Natural killer cell treated with Interleukin-12 subunit alpha and Interleukin-12 subunit beta and Interleukin-15 and Interleukin-18, amount 100 ng/mL, for 72 hours (primary cell): ENCODE data around the gene CIZ1. TPM values are rescaled to one million over a fixed set of nuclear protein-coding genes. Genes with fewer than 3 reads are reported as not detected.

Source experiments
- ATAC-seq, 2 donors: fragments of 150-1000 bp; cut with Tn5 transposase in 1 of 2; sonication (Bioruptor Pico), chemical (Tn5 transposase) in 1 of 2; 2 replicates each; pipeline ENCODE4 v1.10.0; 2021
- DNase-seq: peaks from one replicate; pipeline ENCODE4 v3.0.0; 2022; ENCODE audit warnings: low spot score
- H3K27ac Mint-ChIP-seq, 2 donors: 1 replicate in 1 of 2; 2 replicates in 1 of 2; pipeline ENCODE4 v1.8.0; 2022; ENCODE audit warnings: mixed read lengths in 2 of 2, mild to moderate bottlenecking in 1 of 2, moderate library complexity in 1 of 2
- H3K27me3 Mint-ChIP-seq, 2 donors: 1 replicate in 1 of 2; 2 replicates in 1 of 2; pipeline ENCODE4 v1.8.0; 2022; ENCODE audit warnings: mixed read lengths in 2 of 2
- H3K36me3 Mint-ChIP-seq: one replicate; pipeline ENCODE4 v1.8.0; 2022; ENCODE audit warnings: mixed read lengths
- H3K4me1 Mint-ChIP-seq, 2 donors: 1 replicate in 1 of 2; 2 replicates in 1 of 2; pipeline ENCODE4 v1.8.0; 2022; ENCODE audit warnings: low read depth in 2 of 2, mixed read lengths in 2 of 2, mild to moderate bottlenecking in 1 of 2
- H3K4me3 Mint-ChIP-seq: one replicate; pipeline ENCODE4 v1.8.0; 2022; ENCODE audit warnings: mixed read lengths
- H3K9me3 Mint-ChIP-seq: 2 replicates; pipeline ENCODE4 v1.8.0; 2022; ENCODE audit warnings: mixed read lengths
- total RNA-seq, 2 donors: library from RNA; stranded (reverse); gene quantifications; one replicate each; pipeline ENCODE4 v1.2.3, GENCODE V29; 2022

CIZ1 gene
- total RNA-seq, 2 donors from 2014 or later, result 114 to 135 TPM

- H3K9me3 Mint-ChIP-seq, result no peaks in the 10 kb centered on the region
- no peak for DNase-seq
- peak overlapping the region; percentile 85 for H3K4me3 Mint-ChIP-seq
- H3K4me1 Mint-ChIP-seq, result peaks cover 16 to 18% of the 10 kb centered on the region in 2 donors
- ATAC-seq, result peak; percentile 2 to 46
- H3K27me3 Mint-ChIP-seq, result no peaks in the 10 kb centered on the region
- peak overlapping the region; percentile 72 to 87 for H3K27ac Mint-ChIP-seq
- H3K36me3 Mint-ChIP-seq, result no peaks in the 10 kb centered on the region
Observed at GRCh38 chr9:128159522-128159783, 31.9 kb downstream of the CIZ1 start.

- peak; percentile 56 for DNase-seq
Observed at GRCh38 chr9:128155736-128156500, 35.5 kb downstream of the CIZ1 start.

GRCh38 chr9:128153947-128154695 lies 37.3 kb downstream of the CIZ1 start:
- no peak overlapping the region for H3K27ac Mint-ChIP-seq
- H3K4me1 Mint-ChIP-seq, result peaks cover 0 to under 1% of the 10 kb centered on the region in 2 donors
- ATAC-seq (no peak), DNase-seq (no peak)
- H3K4me3 Mint-ChIP-seq, result no peak overlapping the region
- no peaks in the 10 kb centered on the region for H3K27me3 Mint-ChIP-seq
- H3K36me3 Mint-ChIP-seq, result no peaks in the 10 kb centered on the region
- H3K9me3 Mint-ChIP-seq, result no peaks in the 10 kb centered on the region

More at GRCh38 chr9:128155736-128156500, 35.5 kb downstream of the CIZ1 start:
- Mint-ChIP-seq H3K27ac (peak overlapping the region in 1 of 2 donors; percentile 4), H3K27me3 (no peaks in the 10 kb centered on the region), H3K4me1 (peaks cover 5 to 6% of the 10 kb centered on the region in 2 donors), H3K9me3 (no peaks in the 10 kb centered on the region), H3K36me3 (no peaks in the 10 kb centered on the region), H3K4me3 (no peak overlapping the region)
- ATAC-seq, result no peak

- DNase-seq (no peak), ATAC-seq (no peak)
- Mint-ChIP-seq H3K27me3 (no peaks in the 10 kb centered on the region), H3K4me1 (no peaks in the 10 kb centered on the region), H3K4me3 (no peak overlapping the region), H3K9me3 (no peaks in the 10 kb centered on the region), H3K27ac (no peak overlapping the region), H3K36me3 (no peaks in the 10 kb centered on the region)
Observed at GRCh38 chr9:128153060-128153946, 38.1 kb downstream of the CIZ1 start.

GRCh38 chr9:128152133-128153059 lies 39.0 kb downstream of the CIZ1 start:
- Mint-ChIP-seq H3K27me3 (no peaks in the 10 kb centered on the region), H3K9me3 (no peaks in the 10 kb centered on the region), H3K36me3 (no peaks in the 10 kb centered on the region), H3K4me3 (no peak overlapping the region), H3K4me1 (no peaks in the 10 kb centered on the region), H3K27ac (no peak overlapping the region)
- ATAC-seq (no peak), DNase-seq (peak; percentile 45)

- no peaks in the 10 kb centered on the region for H3K27me3 Mint-ChIP-seq
- ATAC-seq (no peak), DNase-seq (no peak)
- H3K27ac Mint-ChIP-seq, result no peak overlapping the region
- H3K36me3 Mint-ChIP-seq, result no peaks in the 10 kb centered on the region
- no peak overlapping the region for H3K4me3 Mint-ChIP-seq
- no peaks in the 10 kb centered on the region for H3K4me1 Mint-ChIP-seq
- H3K9me3 Mint-ChIP-seq, result no peaks in the 10 kb centered on the region
Observed at GRCh38 chr9:128151309-128152132, 39.9 kb downstream of the CIZ1 start.

GRCh38 chr9:128150594-128151308 lies 40.6 kb downstream of the CIZ1 start:
- Mint-ChIP-seq H3K9me3 (no peaks in the 10 kb centered on the region), H3K4me3 (no peak overlapping the region), H3K27me3 (no peaks in the 10 kb centered on the region), H3K27ac (no peak overlapping the region), H3K36me3 (no peaks in the 10 kb centered on the region), H3K4me1 (no peaks in the 10 kb centered on the region)
- DNase-seq (no peak), ATAC-seq (peak in 1 of 2 donors; percentile 15)

- no peaks in the 10 kb centered on the region for H3K9me3 Mint-ChIP-seq
- no peaks in the 10 kb centered on the region for H3K27me3 Mint-ChIP-seq
- ATAC-seq, result no peak
- no peak for DNase-seq
- H3K4me1 Mint-ChIP-seq, result no peaks in the 10 kb centered on the region
- H3K27ac Mint-ChIP-seq, result no peak overlapping the region
- H3K36me3 Mint-ChIP-seq, result no peaks in the 10 kb centered on the region
- no peak overlapping the region for H3K4me3 Mint-ChIP-seq
Observed at GRCh38 chr9:128149951-128150593, 41.3 kb downstream of the CIZ1 start.

- Mint-ChIP-seq H3K9me3 (no peaks in the 10 kb centered on the region), H3K36me3 (no peaks in the 10 kb centered on the region), H3K27ac (no peak within 1 kb of the TSS), H3K4me3 (no peak within 1 kb of the TSS), H3K27me3 (no peaks in the 10 kb centered on the region), H3K4me1 (no peaks in the 10 kb centered on the region)
- DNase-seq (no peak), ATAC-seq (no peak)
Observed at GRCh38 chr9:128149001-128149701, 42.2 kb downstream of the CIZ1 start, which contains the start of gene LCN2. TSS of gene LCN2 (plus strand) at chr9:128149453. CDS start at chr9:128149526, 73 bp downstream.

- Mint-ChIP-seq H3K4me3 (no peak overlapping the region), H3K4me1 (no peaks in the 10 kb centered on the region), H3K27ac (no peak overlapping the region), H3K9me3 (no peaks in the 10 kb centered on the region), H3K36me3 (no peaks in the 10 kb centered on the region), H3K27me3 (no peaks in the 10 kb centered on the region)
- DNase-seq (no peak), ATAC-seq (no peak)
Observed at GRCh38 chr9:128148509-128149000, 42.8 kb downstream of the CIZ1 start.

- DNase-seq, result no peak
- no peak overlapping the region for H3K27ac Mint-ChIP-seq
- peak in 1 of 2 donors; percentile 29 for ATAC-seq
- H3K4me3 Mint-ChIP-seq, result no peak overlapping the region
- peaks cover 0 to 3% of the 10 kb centered on the region in 2 donors for H3K4me1 Mint-ChIP-seq
- H3K9me3 Mint-ChIP-seq, result no peaks in the 10 kb centered on the region
- H3K27me3 Mint-ChIP-seq, result peaks cover 0 to 3% of the 10 kb centered on the region in 2 donors
- no peaks in the 10 kb centered on the region for H3K36me3 Mint-ChIP-seq
Observed at GRCh38 chr9:128146591-128147120, 44.7 kb downstream of the CIZ1 start.
